Left ventricle myocardium inferior (tissue), 1 donor: ENCODE data around the gene KCNH2. TPM values are rescaled to one million over a fixed set of nuclear protein-coding genes. Genes with fewer than 3 reads are reported as not detected.

Source experiments
- DNase-seq: peaks from one replicate; pipeline ENCODE4 v3.0.0-alpha.2; 2020
- H3K27ac ChIP-seq: fragments of 200-600 bp; replicated peaks from 2 replicates; pipeline ENCODE4 v1.8.0; 2021
- H3K27me3 ChIP-seq: fragments of 200-600 bp; 2 replicates; pipeline ENCODE4 v1.8.0; 2021; ENCODE audit warnings: low read depth
- H3K36me3 ChIP-seq: fragments of 200-600 bp; 2 replicates; pipeline ENCODE4 v1.8.0; 2021
- H3K4me1 ChIP-seq: fragments of 200-600 bp; 2 replicates; pipeline ENCODE4 v1.8.0; 2021
- H3K4me3 ChIP-seq: fragments of 200-600 bp; 2 replicates; pipeline ENCODE4 v1.8.0; 2021; ENCODE audit warnings: mild to moderate bottlenecking, moderate library complexity
- H3K9me3 ChIP-seq: fragments of 200-600 bp; replicated peaks from 2 replicates; pipeline ENCODE4 v1.8.0; 2021
- intact Hi-C: fragments of 100-400 bp; cut with micrococcal nuclease; formaldehyde crosslinking; loops from one replicate; pipeline ENCODE4 v1.11.0; 2022
- total RNA-seq: library from RNA; stranded (reverse); fragmentation: NEBNext Ultra II Directional; extraction: Animal tissue kit (Norgen Biotek cat#: 25700); gene quantifications from one replicate; pipeline ENCODE4 v1.2.1, GENCODE V29; 2021
- TF ChIP-seq, protein P1 (sequence below): fragments of 200-600 bp; IDR thresholded peaks from 2 replicates; pipeline ENCODE4 v1.8.0; 2021; ENCODE audit warnings: antibody characterized with exemption, mild to moderate bottlenecking, borderline replicate concordance
- donor health status: DM: no; HTN: yes; CAD: no; lungs with severe emphysema.

Gene KCNH2
- total RNA-seq, 1 donor from 2014 or later: 94.1 TPM

DNA sequence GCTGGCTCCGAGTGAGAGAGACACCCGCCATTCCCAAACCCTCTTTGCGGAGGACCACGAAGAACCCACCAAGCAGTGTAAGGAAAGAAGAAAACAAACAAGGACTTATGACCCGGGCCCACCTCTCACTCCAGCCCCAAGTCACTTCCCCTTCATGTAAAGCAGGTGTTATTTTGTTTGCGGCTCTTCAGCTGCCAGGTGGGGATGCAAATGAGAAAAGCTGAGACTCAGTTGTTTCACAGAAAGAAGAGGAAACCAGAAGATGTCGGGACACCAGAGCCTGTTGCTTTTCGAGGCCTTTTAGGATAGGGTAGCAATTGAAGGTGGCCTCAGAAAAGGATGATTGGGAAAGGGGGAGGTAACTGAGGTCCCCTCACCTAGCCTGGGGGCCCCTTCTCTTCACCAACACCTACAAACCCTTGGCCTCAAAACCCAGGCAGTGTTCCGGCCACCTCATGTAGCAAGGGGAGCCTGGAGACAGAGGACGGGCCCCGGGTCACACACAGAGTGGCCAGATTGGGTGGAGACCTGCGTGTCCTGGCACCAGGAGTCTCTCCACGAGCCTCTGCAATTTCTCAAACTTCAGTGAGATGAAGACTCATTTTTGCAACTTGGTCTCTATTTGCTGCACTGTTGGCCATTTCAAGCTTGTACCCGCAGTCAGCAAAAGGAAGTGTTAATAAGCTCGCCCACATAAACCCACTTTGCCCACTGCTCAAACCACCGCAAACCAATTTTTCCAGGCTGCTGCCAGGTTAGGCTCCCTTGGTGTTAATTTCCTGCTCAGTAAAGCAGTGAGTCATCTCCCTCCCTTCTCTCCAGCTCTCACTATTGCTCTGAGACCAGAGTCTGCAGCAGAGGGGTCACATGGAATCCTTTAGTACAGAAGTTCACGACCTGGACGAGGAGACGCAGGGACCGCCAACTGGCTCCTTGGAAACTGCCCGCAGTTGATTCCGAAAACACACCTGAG is 80.3 kb downstream of the KCNH2 start:
- DNase-seq: no peak
- Histone ChIP-seq H3K27ac (no peak overlapping the region), H3K27me3 (peaks cover 61% of the 10 kb centered on the region), H3K36me3 (no peaks in the 10 kb centered on the region), H3K9me3 (peaks cover 14% of the 10 kb centered on the region), H3K4me1 (peaks cover 20% of the 10 kb centered on the region), H3K4me3 (no peak overlapping the region)
- intact Hi-C loops: loop anchor here (5.0 kb wide), 1 partner anchor 90 kb away; no protein-coding TSS in a partner anchor
- TF ChIP-seq, protein P1, sequence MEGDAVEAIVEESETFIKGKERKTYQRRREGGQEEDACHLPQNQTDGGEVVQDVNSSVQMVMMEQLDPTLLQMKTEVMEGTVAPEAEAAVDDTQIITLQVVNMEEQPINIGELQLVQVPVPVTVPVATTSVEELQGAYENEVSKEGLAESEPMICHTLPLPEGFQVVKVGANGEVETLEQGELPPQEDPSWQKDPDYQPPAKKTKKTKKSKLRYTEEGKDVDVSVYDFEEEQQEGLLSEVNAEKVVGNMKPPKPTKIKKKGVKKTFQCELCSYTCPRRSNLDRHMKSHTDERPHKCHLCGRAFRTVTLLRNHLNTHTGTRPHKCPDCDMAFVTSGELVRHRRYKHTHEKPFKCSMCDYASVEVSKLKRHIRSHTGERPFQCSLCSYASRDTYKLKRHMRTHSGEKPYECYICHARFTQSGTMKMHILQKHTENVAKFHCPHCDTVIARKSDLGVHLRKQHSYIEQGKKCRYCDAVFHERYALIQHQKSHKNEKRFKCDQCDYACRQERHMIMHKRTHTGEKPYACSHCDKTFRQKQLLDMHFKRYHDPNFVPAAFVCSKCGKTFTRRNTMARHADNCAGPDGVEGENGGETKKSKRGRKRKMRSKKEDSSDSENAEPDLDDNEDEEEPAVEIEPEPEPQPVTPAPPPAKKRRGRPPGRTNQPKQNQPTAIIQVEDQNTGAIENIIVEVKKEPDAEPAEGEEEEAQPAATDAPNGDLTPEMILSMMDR: no peak

DNA sequence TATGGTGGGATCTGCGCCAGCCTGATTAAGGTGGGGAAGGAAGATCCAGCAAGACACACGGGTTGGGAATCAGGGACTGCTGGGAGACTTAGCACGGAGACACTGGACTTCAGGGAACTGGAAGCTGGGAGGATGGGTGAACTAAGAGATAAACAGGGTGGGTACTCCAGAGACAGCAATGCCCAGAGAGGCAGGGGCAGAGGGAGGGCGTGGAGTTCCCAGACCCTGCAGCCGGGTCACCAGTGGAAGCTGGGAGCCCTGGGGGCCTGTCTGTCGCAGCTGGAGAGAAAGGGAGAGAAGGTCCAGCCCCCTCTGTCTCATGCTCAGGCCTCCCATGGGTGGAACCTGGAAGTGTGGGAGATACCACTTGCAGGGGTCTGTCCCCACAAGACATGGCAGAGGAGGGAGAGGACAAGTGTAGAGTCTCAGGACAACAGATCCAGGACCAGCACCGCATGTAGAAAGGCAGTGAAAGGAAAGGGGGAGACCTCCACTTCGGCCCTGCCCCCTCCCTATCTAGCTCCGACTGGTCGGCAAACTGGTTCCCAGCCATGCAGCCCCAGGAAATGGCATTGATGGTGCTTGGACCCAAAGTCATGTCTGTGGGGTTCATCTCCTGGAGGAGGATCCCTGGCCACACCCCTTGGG is 81.4 kb downstream of the KCNH2 start:
- Histone ChIP-seq H3K9me3 (peaks cover 15% of the 10 kb centered on the region), H3K4me3 (no peak overlapping the region), H3K27me3 (peaks cover 57% of the 10 kb centered on the region), H3K36me3 (no peaks in the 10 kb centered on the region), H3K27ac (no peak overlapping the region), H3K4me1 (peaks cover 9% of the 10 kb centered on the region)
- TF ChIP-seq, protein P1: no peak
- DNase-seq: no peak
- intact Hi-C loops: loop anchor here (5.0 kb wide), 1 partner anchor 91 kb away; no protein-coding TSS in a partner anchor

DNA sequence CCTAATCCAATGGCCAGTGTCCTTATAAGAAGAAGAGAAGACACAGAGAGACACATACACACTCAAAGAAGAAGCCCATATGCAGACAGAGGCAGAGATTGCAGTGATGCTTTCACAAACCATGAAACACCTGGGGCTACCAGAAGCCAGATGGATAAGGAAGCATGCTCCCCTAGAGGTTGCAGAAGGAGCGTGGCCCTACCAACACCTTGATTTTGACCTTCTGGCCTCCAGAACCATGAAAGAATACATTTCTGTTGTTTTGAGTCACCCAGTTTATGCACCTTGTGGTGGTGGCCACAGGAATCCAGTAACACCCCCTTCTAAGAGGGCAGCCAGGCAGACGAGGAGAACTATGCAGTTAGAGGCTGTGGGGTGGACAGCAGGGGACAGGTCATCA is 82.3 kb downstream of the KCNH2 start:
- H3K4me1 ChIP-seq: peaks cover under 1% of the 10 kb centered on the region
- no peak overlapping the region for H3K27ac ChIP-seq
- no peak overlapping the region for H3K4me3 ChIP-seq
- H3K9me3 ChIP-seq: peaks cover 15% of the 10 kb centered on the region
- intact Hi-C loops: loop anchor here (5.0 kb wide), 1 partner anchor 91 kb away; no protein-coding TSS in a partner anchor
- no peak for DNase-seq
- peaks cover 48% of the 10 kb centered on the region for H3K27me3 ChIP-seq
- TF ChIP-seq, protein P1: no peak
- H3K36me3 ChIP-seq: no peaks in the 10 kb centered on the region

Other genes with a start within 250 kb of the KCNH2 start
- 10.7 TPM for gene GIMAP5, start 240.9 kb downstream of the KCNH2 start, total RNA-seq
- 34.0 TPM for gene TMEM176B, start 178.0 kb downstream of the KCNH2 start, total RNA-seq
- 18.5 TPM for gene TMEM176A, start 177.6 kb downstream of the KCNH2 start, total RNA-seq
- gene AOC1, start 125.8 kb downstream of the KCNH2 start, total RNA-seq: 0.36 TPM
- 12.6 TPM for gene NOS3, start 12.7 kb upstream of the KCNH2 start, total RNA-seq
- not detected for gene ATG9B, start 46.2 kb upstream of the KCNH2 start, total RNA-seq
- gene ABCB8, start 50.1 kb upstream of the KCNH2 start, total RNA-seq: 28.3 TPM
- gene ASIC3, start 70.2 kb upstream of the KCNH2 start, total RNA-seq: 5.3 TPM
- gene CDK5, start 79.6 kb upstream of the KCNH2 start, total RNA-seq: 9.6 TPM
- gene SLC4A2, start 81.3 kb upstream of the KCNH2 start, total RNA-seq: 62.9 TPM
- 75.7 TPM for gene FASTK, start 102.5 kb upstream of the KCNH2 start, total RNA-seq
- gene TMUB1, start 105.2 kb upstream of the KCNH2 start, total RNA-seq: 30.1 TPM
- gene AGAP3, start 108.2 kb upstream of the KCNH2 start, total RNA-seq: 51.0 TPM
- gene GBX1, start 189.4 kb upstream of the KCNH2 start, total RNA-seq: 1.9 TPM
- gene ASB10, start 208.9 kb upstream of the KCNH2 start, total RNA-seq: 35.4 TPM
- not detected for gene H2BK1, start 232.2 kb upstream of the KCNH2 start, total RNA-seq
- 30.5 TPM for gene ABCF2, start 248.9 kb upstream of the KCNH2 start, total RNA-seq